ENCODE results near the gene BAK1.
"Not testable (repeated sequence)": the region's sequence is repeated elsewhere in the genome, so short reads cannot be mapped to it uniquely, and the experiment has no call there.

BAK1 gene

DNA sequence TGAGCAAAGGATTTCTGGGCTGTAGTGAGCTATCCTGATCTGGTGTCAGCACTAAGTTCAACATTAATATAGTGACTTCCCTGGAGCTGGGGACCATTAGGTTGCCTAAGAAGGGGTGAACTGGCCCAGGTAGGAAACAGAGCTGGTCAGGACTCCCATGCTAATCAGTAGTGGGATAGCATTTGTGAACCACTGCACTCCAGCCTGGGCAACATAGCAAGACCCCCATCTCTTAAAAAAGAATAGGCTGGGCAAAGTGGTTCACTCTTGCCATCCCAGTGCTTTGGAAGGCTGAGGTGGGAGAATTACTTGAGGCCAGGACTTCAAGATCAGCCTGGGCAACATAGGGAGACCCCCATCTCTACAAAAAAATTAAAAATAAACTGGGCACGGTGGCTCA, 39.3 kb downstream of the BAK1 start:
- no peak overlapping the region for H3K4me3 Mint-ChIP-seq
- TF ChIP-seq, protein P1, sequence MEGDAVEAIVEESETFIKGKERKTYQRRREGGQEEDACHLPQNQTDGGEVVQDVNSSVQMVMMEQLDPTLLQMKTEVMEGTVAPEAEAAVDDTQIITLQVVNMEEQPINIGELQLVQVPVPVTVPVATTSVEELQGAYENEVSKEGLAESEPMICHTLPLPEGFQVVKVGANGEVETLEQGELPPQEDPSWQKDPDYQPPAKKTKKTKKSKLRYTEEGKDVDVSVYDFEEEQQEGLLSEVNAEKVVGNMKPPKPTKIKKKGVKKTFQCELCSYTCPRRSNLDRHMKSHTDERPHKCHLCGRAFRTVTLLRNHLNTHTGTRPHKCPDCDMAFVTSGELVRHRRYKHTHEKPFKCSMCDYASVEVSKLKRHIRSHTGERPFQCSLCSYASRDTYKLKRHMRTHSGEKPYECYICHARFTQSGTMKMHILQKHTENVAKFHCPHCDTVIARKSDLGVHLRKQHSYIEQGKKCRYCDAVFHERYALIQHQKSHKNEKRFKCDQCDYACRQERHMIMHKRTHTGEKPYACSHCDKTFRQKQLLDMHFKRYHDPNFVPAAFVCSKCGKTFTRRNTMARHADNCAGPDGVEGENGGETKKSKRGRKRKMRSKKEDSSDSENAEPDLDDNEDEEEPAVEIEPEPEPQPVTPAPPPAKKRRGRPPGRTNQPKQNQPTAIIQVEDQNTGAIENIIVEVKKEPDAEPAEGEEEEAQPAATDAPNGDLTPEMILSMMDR (IDR thresholded peaks at IDR 0.05), result no peak
- H3K36me3 Mint-ChIP-seq (ENCODE audit: low read depth), result no peaks in the 10 kb centered on the region
- peaks cover 10% of the 10 kb centered on the region for H3K4me1 Mint-ChIP-seq
- peaks cover 3% of the 10 kb centered on the region for H3K27me3 Mint-ChIP-seq (ENCODE audit: low read depth, poor library complexity)
- H3K27ac Mint-ChIP-seq, result no peak overlapping the region
- DNase-seq, result no peak
- no peaks in the 10 kb centered on the region for H3K9me3 Mint-ChIP-seq

DNA sequence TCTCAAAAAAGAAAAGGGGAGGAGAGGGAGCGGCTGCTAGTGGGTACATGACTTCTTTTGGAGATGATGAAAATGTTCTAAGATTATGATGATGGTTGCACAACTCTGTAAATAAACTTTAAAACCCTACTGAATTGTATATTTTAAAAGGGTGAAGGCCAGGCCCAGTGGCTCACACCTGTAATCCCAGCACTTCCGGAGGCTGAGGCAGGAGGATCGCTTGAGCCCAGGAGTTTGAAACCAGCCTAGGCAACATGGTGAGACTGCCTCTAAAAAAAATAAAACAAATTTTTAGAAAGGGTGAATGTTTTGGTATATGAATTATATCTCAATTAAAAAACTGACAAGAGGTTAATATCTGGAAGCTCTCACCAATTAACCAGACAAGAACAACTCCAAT, 45.4 kb downstream of the BAK1 start:
- peaks cover 11% of the 10 kb centered on the region for H3K27me3 Mint-ChIP-seq (ENCODE audit: low read depth, poor library complexity)
- DNase-seq, result no peak
- TF ChIP-seq, protein P1 (IDR thresholded peaks at IDR 0.05), result no peak
- peaks cover 9% of the 10 kb centered on the region for H3K4me1 Mint-ChIP-seq
- peaks cover 6% of the 10 kb centered on the region for H3K36me3 Mint-ChIP-seq (ENCODE audit: low read depth)
- no peak overlapping the region for H3K4me3 Mint-ChIP-seq
- H3K9me3 Mint-ChIP-seq, result peaks cover 12% of the 10 kb centered on the region
- H3K27ac Mint-ChIP-seq, result no peak overlapping the region

DNA sequence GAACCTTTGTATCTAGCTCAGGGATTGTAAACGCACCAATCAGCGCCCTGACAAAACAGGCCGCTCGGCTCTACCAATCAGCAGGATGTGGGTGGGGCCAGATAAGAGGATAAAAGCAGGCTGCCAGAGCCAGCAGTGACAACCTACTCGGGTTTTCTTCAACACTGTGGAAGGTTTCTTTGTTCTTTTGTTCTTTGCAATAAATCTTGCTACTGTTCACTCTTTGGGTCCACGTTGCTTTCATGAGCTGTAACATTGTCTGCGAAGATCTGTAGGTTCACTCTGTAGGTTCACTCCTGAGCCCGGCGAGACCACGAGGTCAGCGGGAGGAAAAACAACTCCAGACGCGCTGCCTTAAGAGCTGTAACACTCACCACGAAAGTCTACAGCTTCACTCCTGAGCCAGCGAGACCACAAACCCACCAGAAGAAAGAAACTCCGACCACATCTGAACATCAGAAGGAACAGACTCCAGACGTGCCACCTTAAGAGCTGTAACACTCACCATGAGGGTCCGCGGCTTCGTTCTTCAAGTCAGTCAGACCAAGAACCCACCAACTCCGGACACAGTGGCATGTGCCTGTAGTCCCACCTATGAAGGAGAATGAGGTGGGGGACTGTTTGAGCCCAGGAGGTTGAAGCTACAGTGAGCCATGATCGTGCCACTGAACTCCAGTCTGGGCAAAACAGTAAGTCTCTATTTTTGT, 46.8 kb downstream of the BAK1 start:
- not testable (repeated sequence) for H3K36me3 Mint-ChIP-seq (ENCODE audit: low read depth)
- peak overlapping the region; percentile 90 for H3K27ac Mint-ChIP-seq

DNA sequence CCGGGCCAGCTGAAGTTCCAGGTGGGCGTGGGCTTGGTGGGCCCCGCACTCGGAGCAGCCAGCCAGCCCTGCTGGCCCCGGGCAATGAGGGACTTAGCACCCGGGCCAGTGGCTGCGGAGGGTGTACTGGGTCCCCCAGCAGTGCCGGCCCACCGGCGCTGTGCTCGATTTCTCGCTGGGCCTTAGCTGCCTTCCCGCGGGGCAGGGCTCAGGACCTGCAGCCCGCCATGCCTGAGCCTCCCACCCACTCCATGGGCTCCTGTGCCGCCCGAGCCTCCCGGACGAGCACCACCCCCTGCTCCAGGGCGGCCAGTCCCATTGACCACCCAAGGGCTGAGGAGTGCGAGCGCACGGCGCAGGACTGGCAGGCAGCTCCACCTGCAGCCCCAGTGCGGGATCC, 47.6 kb downstream of the BAK1 start:
- DNase-seq; H3K4me3 Mint-ChIP-seq; H3K27ac Mint-ChIP-seq; H3K36me3 Mint-ChIP-seq (ENCODE audit: low read depth): not testable (repeated sequence)
- Mint-ChIP-seq H3K27me3 (ENCODE audit: low read depth, poor library complexity) (peaks cover 10% of the 10 kb centered on the region), H3K9me3 (peaks cover 12% of the 10 kb centered on the region), H3K4me1 (peaks cover 13% of the 10 kb centered on the region)

More for the DNA sequence above, 46.8 kb downstream of the BAK1 start:
- Mint-ChIP-seq H3K9me3 (peaks cover 12% of the 10 kb centered on the region), H3K27me3 (ENCODE audit: low read depth, poor library complexity) (peaks cover 11% of the 10 kb centered on the region), H3K4me1 (peaks cover 13% of the 10 kb centered on the region)
- H3K4me3 Mint-ChIP-seq, DNase-seq: not testable (repeated sequence)

DNA sequence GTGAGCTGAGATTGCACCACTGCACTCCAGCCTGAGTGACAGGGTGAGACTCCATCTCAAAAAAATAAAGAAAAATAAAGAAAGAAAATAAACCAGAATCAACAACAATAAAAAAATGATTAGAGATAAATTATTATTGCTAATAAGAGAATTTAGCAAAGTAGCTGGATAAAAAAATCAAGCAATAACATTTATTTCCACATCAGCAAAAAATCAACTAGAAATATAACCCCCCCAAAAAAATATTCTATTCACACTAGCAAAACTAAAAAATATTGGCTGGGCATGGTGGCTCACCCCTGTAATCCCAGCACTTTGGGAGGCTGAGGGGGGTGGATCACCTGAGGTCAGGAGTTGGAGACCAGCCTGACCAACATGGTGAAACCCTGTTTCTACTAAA, 49.5 kb downstream of the BAK1 start:
- H3K27ac Mint-ChIP-seq; H3K4me3 Mint-ChIP-seq; H3K36me3 Mint-ChIP-seq (ENCODE audit: low read depth); H3K27me3 Mint-ChIP-seq (ENCODE audit: low read depth, poor library complexity); DNase-seq: not testable (repeated sequence)
- Mint-ChIP-seq H3K4me1 (peaks cover 13% of the 10 kb centered on the region), H3K9me3 (peaks cover 12% of the 10 kb centered on the region)
